Loucy (cell line): ENCODE results near the gene CUEDC1.

Experiments
- EZH2phosphoT487 ChIP-seq: fragments of 200-600 bp; IDR thresholded peaks from 2 replicates; pipeline ENCODE4 v1.6.1; 2018; ENCODE audit warnings: antibody characterized with exemption, mild to moderate bottlenecking, moderate library complexity, borderline replicate concordance
- TF ChIP-seq, protein P1 (sequence below): fragments of 200-600 bp; sonication (generic); conservative IDR thresholded peaks from 2 replicates; pipeline ENCODE4 v1.5.1; 2014; ENCODE audit warnings: mild to moderate bottlenecking, antibody characterized with exemption, low read length

DNA sequence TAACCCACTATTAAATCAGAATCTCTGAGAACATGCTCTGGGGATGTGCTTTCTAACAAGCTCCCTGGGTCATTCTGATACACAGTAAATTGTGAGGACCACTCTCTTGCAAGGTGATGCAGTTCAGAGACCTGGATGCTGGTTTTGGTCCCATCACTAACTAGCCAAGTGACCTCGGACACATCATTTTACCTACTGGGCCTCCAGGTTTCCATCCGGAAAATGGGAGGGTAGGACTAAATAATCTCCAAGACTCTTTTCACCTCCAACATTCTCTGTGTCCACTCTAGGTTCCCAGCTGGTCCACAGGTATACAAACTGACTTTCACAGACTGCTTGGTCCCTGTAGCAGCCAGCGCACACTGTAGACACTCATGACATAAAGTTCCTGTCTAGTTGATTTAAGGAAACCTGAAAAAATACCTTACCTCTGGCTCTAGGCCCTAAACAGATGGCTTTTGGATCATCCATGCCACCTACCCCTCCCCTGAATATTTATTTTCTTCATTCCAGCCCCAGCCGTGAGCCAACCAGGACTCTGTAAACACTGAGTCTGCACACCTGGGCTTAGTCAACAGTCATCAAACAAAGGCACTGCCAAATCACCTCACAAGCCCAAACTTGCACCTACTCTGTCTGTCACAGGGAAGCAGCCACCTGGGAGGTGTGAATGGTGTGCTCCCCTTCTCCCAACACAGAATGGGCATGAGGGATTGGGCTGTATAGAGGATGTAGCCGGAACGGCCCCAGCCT is 54.0 kb downstream of the CUEDC1 start:
- TF ChIP-seq, protein P1, sequence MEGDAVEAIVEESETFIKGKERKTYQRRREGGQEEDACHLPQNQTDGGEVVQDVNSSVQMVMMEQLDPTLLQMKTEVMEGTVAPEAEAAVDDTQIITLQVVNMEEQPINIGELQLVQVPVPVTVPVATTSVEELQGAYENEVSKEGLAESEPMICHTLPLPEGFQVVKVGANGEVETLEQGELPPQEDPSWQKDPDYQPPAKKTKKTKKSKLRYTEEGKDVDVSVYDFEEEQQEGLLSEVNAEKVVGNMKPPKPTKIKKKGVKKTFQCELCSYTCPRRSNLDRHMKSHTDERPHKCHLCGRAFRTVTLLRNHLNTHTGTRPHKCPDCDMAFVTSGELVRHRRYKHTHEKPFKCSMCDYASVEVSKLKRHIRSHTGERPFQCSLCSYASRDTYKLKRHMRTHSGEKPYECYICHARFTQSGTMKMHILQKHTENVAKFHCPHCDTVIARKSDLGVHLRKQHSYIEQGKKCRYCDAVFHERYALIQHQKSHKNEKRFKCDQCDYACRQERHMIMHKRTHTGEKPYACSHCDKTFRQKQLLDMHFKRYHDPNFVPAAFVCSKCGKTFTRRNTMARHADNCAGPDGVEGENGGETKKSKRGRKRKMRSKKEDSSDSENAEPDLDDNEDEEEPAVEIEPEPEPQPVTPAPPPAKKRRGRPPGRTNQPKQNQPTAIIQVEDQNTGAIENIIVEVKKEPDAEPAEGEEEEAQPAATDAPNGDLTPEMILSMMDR: no peak
- no peak for TF ChIP-seq EZH2phosphoT487
